SW480 (cell line): ENCODE measurements around the gene ZNF462.

Experiments used
- DNase-seq: peaks from one replicate; pipeline ENCODE4 v3.0.0-alpha.2; 2016; ENCODE audit warnings: low spot score

Gene ZNF462

GRCh38 chr9:107005201-107005600, 142.2 kb downstream of the ZNF462 start:
- no peak for DNase-seq

GRCh38 chr9:107007402-107007801, 144.4 kb downstream of the ZNF462 start:
- DNase-seq = no peak

GRCh38 chr9:107008011-107008410, 145.0 kb downstream of the ZNF462 start:
- no peak for DNase-seq

- no peak for DNase-seq
Measured at GRCh38 chr9:107008447-107008846, 145.5 kb downstream of the ZNF462 start.

GRCh38 chr9:107016383-107016782, 153.4 kb downstream of the ZNF462 start:
- no peak for DNase-seq

GRCh38 chr9:107018861-107019545, 156.0 kb downstream of the ZNF462 start:
- no peak for DNase-seq

GRCh38 chr9:107020040-107020530, 157.1 kb downstream of the ZNF462 start:
- DNase-seq = peak; percentile 79

- DNase-seq = peak; percentile 16
Measured at GRCh38 chr9:107024193-107024592, 161.2 kb downstream of the ZNF462 start.

- no peak for DNase-seq
Measured at GRCh38 chr9:107025260-107026035, 162.5 kb downstream of the ZNF462 start.

GRCh38 chr9:107029146-107029545, 166.2 kb downstream of the ZNF462 start:
- DNase-seq = no peak

- no peak for DNase-seq
Measured at GRCh38 chr9:107033966-107034365, 171.0 kb downstream of the ZNF462 start.

GRCh38 chr9:107034831-107035230, 171.9 kb downstream of the ZNF462 start:
- no peak for DNase-seq

GRCh38 chr9:107036367-107036766, 173.4 kb downstream of the ZNF462 start:
- no peak for DNase-seq

GRCh38 chr9:107039542-107039941, 176.6 kb downstream of the ZNF462 start:
- peak; percentile 51 for DNase-seq

GRCh38 chr9:107042606-107043005, 179.6 kb downstream of the ZNF462 start:
- DNase-seq = no peak

GRCh38 chr9:107043886-107044285, 180.9 kb downstream of the ZNF462 start:
- no peak for DNase-seq

GRCh38 chr9:107044872-107045271, 181.9 kb downstream of the ZNF462 start:
- DNase-seq = peak; percentile 13

GRCh38 chr9:107046692-107047091, 183.7 kb downstream of the ZNF462 start:
- no peak for DNase-seq

- no peak for DNase-seq
Measured at GRCh38 chr9:107049046-107049802, 186.3 kb downstream of the ZNF462 start.

- DNase-seq = no peak
Measured at GRCh38 chr9:107049803-107050184, 186.8 kb downstream of the ZNF462 start.

GRCh38 chr9:107051392-107051791, 188.4 kb downstream of the ZNF462 start:
- no peak for DNase-seq

GRCh38 chr9:107054146-107054545, 191.2 kb downstream of the ZNF462 start:
- no peak for DNase-seq

- no peak for DNase-seq
Measured at GRCh38 chr9:107059220-107059619, 196.3 kb downstream of the ZNF462 start.
